ENCODE data around the gene TM9SF1.

DNA sequence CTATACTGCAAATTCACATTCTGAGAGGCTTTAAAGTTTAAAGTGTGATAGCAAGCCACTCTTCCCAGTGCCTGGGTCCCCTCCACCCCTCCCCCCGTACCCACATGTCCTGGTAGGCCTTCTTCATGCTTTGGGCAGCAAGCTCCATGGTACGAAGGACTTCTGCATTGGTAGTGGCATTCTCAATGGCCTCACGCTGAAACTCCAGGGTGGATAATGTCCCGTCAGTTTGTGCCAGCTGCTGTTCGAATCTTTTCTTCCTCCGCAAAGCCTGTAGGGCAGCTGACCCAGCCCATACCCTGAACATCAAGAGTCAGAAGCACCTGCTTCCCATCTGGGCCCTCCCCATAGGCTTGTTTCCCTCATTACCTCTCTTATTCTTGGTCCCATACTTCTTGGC lies 16.1 kb upstream of the TM9SF1 start:
- TF ChIP-seq GATA2 (IDR thresholded peaks at IDR 0.05; ENCODE audit: low read depth, low read length) (no peak), GATA3 (IDR thresholded peaks at IDR 0.05; ENCODE audit: low read depth, low read length) (no peak)
